Neural progenitor cell (in vitro differentiated cells): Measurements from ENCODE around the gene RAD1. TPM values are rescaled to one million over a fixed set of nuclear protein-coding genes. Genes with fewer than 3 reads are reported as not detected.

ENCODE experiments used
- DNase-seq: peaks from one replicate; pipeline ENCODE4 v3.0.0-alpha.2; 2016; ENCODE audit warnings: low spot score
- H2AFZ ChIP-seq: fragments of 200-600 bp; sonication (generic); replicated peaks from 2 replicates; pipeline ENCODE4 v1.6.1; 2016; ENCODE audit warnings: antibody characterized with exemption
- H3F3A ChIP-seq: fragments of 200-600 bp; sonication (generic); 2 replicates; pipeline ENCODE4 v1.6.1; 2016; ENCODE audit warnings: antibody characterized with exemption, low read depth
- H3K27ac ChIP-seq: fragments of 200-600 bp; sonication (generic); 2 replicates; pipeline ENCODE4 v1.5.1; 2016; ENCODE audit warnings: mild to moderate bottlenecking
- H3K27me3 ChIP-seq: fragments of 200-600 bp; sonication (generic); 2 replicates; pipeline ENCODE4 v1.6.1; 2016; ENCODE audit warnings: mild to moderate bottlenecking, moderate library complexity
- H3K36me3 ChIP-seq: fragments of 200-600 bp; sonication (generic); 2 replicates; pipeline ENCODE4 v1.5.1; 2016
- H3K4me1 ChIP-seq: fragments of 200-600 bp; sonication (generic); 2 replicates; pipeline ENCODE4 v1.6.1; 2016; ENCODE audit warnings: mixed run types
- H3K4me2 ChIP-seq: fragments of 200-600 bp; sonication (generic); 2 replicates; pipeline ENCODE4 v1.6.1; 2016
- H3K4me3 ChIP-seq: fragments of 200-600 bp; sonication (generic); 2 replicates; pipeline ENCODE4 v1.5.1; 2016
- H3K79me2 ChIP-seq: fragments of 200-600 bp; sonication (generic); 2 replicates; pipeline ENCODE4 v1.6.1; 2016; ENCODE audit warnings: low read depth
- H3K9ac ChIP-seq: fragments of 200-600 bp; sonication (generic); 2 replicates; pipeline ENCODE4 v1.6.1; 2016
- H3K9me3 ChIP-seq: fragments of 200-600 bp; sonication (generic); 2 replicates; pipeline ENCODE4 v1.5.1; 2016; ENCODE audit warnings: low read depth
- H4K20me1 ChIP-seq: fragments of 200-600 bp; sonication (generic); 2 replicates; pipeline ENCODE4 v1.6.1; 2016; ENCODE audit warnings: low read depth
- H3K27ac Mint-ChIP-seq: 3 replicates; pipeline ENCODE4 v1.8.0; 2021; ENCODE audit warnings: mixed read lengths
- H3K27me3 Mint-ChIP-seq: 2 replicates; pipeline ENCODE4 v1.8.0; 2022; ENCODE audit warnings: low read depth, mild to moderate bottlenecking, inconsistent platforms, moderate library complexity, mixed read lengths; ENCODE audit not compliant: insufficient read depth
- H3K36me3 Mint-ChIP-seq: 3 replicates; pipeline ENCODE4 v1.8.0; 2021; ENCODE audit warnings: mixed read lengths
- H3K4me1 Mint-ChIP-seq: 3 replicates; pipeline ENCODE4 v1.8.0; 2021; ENCODE audit warnings: mixed read lengths
- H3K4me3 Mint-ChIP-seq: 3 replicates; pipeline ENCODE4 v1.8.0; 2021; ENCODE audit warnings: mild to moderate bottlenecking, moderate library complexity, mixed read lengths
- H3K9me3 Mint-ChIP-seq: 3 replicates; pipeline ENCODE4 v1.8.0; 2020; ENCODE audit warnings: mixed read lengths
- EZH2 ChIP-seq: fragments of 200-600 bp; sonication (generic); IDR thresholded peaks from 2 replicates; pipeline ENCODE4 v1.6.1; 2017; ENCODE audit warnings: antibody characterized with exemption, mild to moderate bottlenecking, moderate library complexity
- EZH2phosphoT487 ChIP-seq: fragments of 200-600 bp; sonication (generic); IDR thresholded peaks from 2 replicates; pipeline ENCODE4 v1.6.1; 2017; ENCODE audit warnings: antibody characterized with exemption
- total RNA-seq: library from RNA; depleted of rRNA; stranded (reverse); fragments of >200 nt; gene quantifications from 2 replicates; pipeline ENCODE4 v1.2.3, GENCODE V29; 2015; ENCODE audit warnings: low replicate concordance
- TF ChIP-seq, protein P1 (sequence below): fragments of 200-600 bp; sonication (generic); IDR thresholded peaks from 2 replicates; pipeline ENCODE4 v1.5.1; 2017; ENCODE audit warnings: antibody characterized with exemption, mild to moderate bottlenecking

Gene RAD1, protein sequence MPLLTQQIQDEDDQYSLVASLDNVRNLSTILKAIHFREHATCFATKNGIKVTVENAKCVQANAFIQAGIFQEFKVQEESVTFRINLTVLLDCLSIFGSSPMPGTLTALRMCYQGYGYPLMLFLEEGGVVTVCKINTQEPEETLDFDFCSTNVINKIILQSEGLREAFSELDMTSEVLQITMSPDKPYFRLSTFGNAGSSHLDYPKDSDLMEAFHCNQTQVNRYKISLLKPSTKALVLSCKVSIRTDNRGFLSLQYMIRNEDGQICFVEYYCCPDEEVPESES
- 39.0 and 40.6 TPM in 2 replicates for total RNA-seq

DNA sequence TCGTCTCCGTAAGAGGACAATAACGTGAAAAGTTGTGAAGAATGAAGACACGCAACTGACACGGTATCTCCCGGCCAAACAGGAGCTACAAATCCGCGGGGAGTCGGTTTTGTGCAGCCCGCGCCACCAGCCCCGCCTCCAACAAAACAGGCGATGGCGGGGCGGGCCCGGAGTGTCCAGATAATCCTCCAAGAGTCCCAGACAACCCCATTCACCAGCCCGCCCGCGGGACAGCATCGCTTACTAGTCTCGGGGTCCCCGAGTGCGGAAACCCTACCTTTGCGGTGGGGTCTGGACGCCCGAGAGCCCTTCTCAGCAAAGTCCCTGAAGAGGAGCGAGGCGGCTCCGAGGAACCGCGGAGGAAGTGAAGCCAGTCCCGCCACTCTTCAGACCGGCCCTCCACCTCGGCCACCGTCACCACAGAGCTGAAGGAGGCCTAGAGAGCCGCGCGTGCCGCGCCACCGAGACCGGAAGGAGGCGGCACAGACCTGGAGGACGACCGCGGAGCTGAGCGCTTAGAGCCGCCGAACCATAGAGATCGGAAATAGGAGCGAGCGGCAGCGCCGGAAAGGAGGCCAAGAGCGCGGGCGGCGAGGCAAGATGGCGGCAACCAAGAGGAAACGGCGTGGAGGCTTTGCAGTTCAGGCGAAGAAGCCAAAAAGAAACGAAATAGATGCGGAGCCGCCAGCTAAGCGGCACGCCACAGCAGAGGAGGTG, at the start of gene RAD1, which contains the start of gene BRIX1:
TSS of gene RAD1 (minus strand) at position 366 of the 717 bp plus-strand sequence. CDS start 612 bp downstream, outside the sequence.
TSS of gene BRIX1 (plus strand) at position 573 of the 717 bp plus-strand sequence. CDS start at position 601, 28 bp downstream.
- Histone ChIP-seq H3K27ac (peak within 1 kb of the TSS; percentile 87), H3K79me2 (peaks cover 85% of the 10 kb centered on the region), H3F3A (peaks cover 8% of the 10 kb centered on the region), H3K9ac (peak within 1 kb of the TSS; percentile 90), H4K20me1 (peaks cover 4% of the 10 kb centered on the region), H3K27me3 (no peaks in the 10 kb centered on the region), H3K36me3 (peaks cover 24% of the 10 kb centered on the region), H3K4me2 (peak within 1 kb of the TSS; percentile 99), H3K4me1 (peaks cover 17% of the 10 kb centered on the region), H3K9me3 (no peaks in the 10 kb centered on the region), H3K4me3 (peak within 1 kb of the TSS; percentile 81), H2AFZ (peak within 1 kb of the TSS; percentile 94)
- Mint-ChIP-seq H3K4me1 (peaks cover 21% of the 10 kb centered on the region), H3K4me3 (no peak within 1 kb of the TSS), H3K36me3 (peaks cover 12% of the 10 kb centered on the region), H3K9me3 (no peaks in the 10 kb centered on the region), H3K27ac (no peak within 1 kb of the TSS), H3K27me3 (peaks cover 5% of the 10 kb centered on the region)
- DNase-seq = peak; percentile 97
- TF ChIP-seq, protein P1, sequence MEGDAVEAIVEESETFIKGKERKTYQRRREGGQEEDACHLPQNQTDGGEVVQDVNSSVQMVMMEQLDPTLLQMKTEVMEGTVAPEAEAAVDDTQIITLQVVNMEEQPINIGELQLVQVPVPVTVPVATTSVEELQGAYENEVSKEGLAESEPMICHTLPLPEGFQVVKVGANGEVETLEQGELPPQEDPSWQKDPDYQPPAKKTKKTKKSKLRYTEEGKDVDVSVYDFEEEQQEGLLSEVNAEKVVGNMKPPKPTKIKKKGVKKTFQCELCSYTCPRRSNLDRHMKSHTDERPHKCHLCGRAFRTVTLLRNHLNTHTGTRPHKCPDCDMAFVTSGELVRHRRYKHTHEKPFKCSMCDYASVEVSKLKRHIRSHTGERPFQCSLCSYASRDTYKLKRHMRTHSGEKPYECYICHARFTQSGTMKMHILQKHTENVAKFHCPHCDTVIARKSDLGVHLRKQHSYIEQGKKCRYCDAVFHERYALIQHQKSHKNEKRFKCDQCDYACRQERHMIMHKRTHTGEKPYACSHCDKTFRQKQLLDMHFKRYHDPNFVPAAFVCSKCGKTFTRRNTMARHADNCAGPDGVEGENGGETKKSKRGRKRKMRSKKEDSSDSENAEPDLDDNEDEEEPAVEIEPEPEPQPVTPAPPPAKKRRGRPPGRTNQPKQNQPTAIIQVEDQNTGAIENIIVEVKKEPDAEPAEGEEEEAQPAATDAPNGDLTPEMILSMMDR = peak; percentile 23
- TF ChIP-seq EZH2phosphoT487 = no peak

DNA sequence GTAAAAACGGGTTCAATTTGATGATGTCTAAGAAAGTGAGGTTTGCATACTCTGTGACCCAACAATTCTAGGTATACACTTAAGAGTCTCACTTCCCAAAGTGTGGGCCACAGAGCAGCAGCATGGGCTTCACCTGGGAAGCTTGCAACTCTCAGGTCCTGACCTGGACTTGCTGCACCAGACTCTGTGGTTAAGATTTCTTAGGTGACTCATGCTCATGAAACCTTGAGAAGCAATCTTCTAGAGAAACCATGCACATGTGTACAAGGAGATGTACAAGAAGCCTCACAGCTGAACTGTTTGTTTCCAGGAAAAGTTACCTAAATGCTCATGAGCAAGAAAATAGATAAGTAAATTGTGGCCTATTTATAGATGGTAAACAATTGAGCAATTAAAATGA, 44.0 kb upstream of the RAD1 start:
- Histone ChIP-seq H3K27ac (no peak overlapping the region), H3K27me3 (no peaks in the 10 kb centered on the region), H3K79me2 (no peaks in the 10 kb centered on the region), H3K9me3 (no peaks in the 10 kb centered on the region), H2AFZ (no peak overlapping the region), H3K9ac (no peak overlapping the region), H3K36me3 (no peaks in the 10 kb centered on the region), H3K4me1 (no peaks in the 10 kb centered on the region), H3F3A (no peaks in the 10 kb centered on the region), H3K4me2 (no peak overlapping the region), H3K4me3 (no peak overlapping the region), H4K20me1 (no peaks in the 10 kb centered on the region)
- H3K9me3 Mint-ChIP-seq = no peaks in the 10 kb centered on the region
- TF ChIP-seq EZH2phosphoT487 (no peak), EZH2 (no peak)
- TF ChIP-seq, protein P1 = no peak
- DNase-seq = no peak
- H3K4me1 Mint-ChIP-seq = no peaks in the 10 kb centered on the region
- no peak overlapping the region for H3K4me3 Mint-ChIP-seq
- H3K27me3 Mint-ChIP-seq = no peaks in the 10 kb centered on the region
- H3K36me3 Mint-ChIP-seq = peaks cover 10% of the 10 kb centered on the region
- H3K27ac Mint-ChIP-seq = no peak overlapping the region

DNA sequence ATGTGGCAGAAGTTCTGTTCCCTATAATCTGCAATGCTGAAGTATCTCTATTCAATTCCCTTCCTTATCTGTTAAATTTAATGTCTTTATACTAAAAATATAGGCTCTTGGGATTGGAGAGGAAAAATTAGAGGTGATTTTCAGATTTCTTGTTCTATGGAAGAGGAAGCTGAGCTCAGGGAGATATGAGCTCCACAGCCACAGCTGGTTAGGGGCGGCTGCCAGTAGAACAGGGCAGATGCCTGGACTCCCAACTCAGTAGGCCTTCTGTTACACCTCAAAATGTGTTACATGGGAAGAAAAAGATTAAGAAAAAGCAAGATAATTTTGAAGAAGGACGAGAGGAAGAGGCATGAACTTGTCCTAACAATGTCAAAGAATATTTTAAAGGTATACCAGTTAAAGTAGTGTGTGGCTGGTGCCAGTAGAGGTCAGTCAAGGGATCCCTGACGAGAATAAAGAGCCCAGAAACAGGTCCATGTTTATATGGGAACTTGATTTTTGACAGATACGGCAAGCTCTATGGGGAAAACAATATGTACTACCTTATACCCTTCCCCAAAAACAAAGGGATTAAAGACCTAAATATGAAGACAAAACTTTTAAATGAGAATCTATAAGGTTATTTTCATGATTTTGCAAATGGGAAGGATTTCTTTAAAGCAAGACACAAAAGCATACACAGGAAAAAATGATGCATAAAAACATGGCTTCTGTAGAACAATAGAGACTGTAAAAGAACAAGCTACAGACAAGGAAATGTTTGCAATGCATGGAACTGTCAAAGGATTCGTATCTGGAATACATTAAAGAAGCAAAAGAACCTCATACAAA, 42.8 kb upstream of the RAD1 start:
- Mint-ChIP-seq H3K27me3 (no peaks in the 10 kb centered on the region), H3K4me1 (no peaks in the 10 kb centered on the region), H3K4me3 (no peak overlapping the region), H3K36me3 (peaks cover 12% of the 10 kb centered on the region), H3K9me3 (no peaks in the 10 kb centered on the region), H3K27ac (no peak overlapping the region)
- no peak overlapping the region for H3K27ac ChIP-seq
- H3F3A ChIP-seq = no peaks in the 10 kb centered on the region
- no peak overlapping the region for H3K4me3 ChIP-seq
- H3K79me2 ChIP-seq = no peaks in the 10 kb centered on the region
- no peak overlapping the region for H2AFZ ChIP-seq
- peak; percentile 46 for DNase-seq
- H3K9ac ChIP-seq = no peak overlapping the region
- H3K4me1 ChIP-seq = no peaks in the 10 kb centered on the region
- no peaks in the 10 kb centered on the region for H3K27me3 ChIP-seq
- no peak overlapping the region for H3K4me2 ChIP-seq
- H4K20me1 ChIP-seq = no peaks in the 10 kb centered on the region
- peaks cover 6% of the 10 kb centered on the region for H3K36me3 ChIP-seq
- H3K9me3 ChIP-seq = no peaks in the 10 kb centered on the region
- TF ChIP-seq EZH2 = no peak
- TF ChIP-seq, protein P1 = peak; percentile 69
